Nephron (organoid): Measurements from ENCODE around the gene DTNBP1.

Experiments
- H3K27ac Mint-ChIP-seq, 3 experiments: 2 replicates each; pipeline ENCODE4 v1.8.0; 2020; ENCODE audit warnings: mixed read lengths in 3 of 3, mild to moderate bottlenecking in 2 of 3, moderate library complexity in 1 of 3
- H3K27me3 Mint-ChIP-seq: 2 replicates; pipeline ENCODE4 v1.8.0; 2021; ENCODE audit warnings: low read depth, mild to moderate bottlenecking, moderate library complexity, mixed read lengths
- H3K36me3 Mint-ChIP-seq: 2 replicates; pipeline ENCODE4 v1.8.0; 2020; ENCODE audit warnings: low read depth, mixed read lengths
- H3K4me1 Mint-ChIP-seq: 2 replicates; pipeline ENCODE4 v1.8.0; 2020; ENCODE audit warnings: mixed read lengths
- H3K4me3 Mint-ChIP-seq, 3 experiments: 2 replicates each; pipeline ENCODE4 v1.8.0; 2020; ENCODE audit warnings: mild to moderate bottlenecking in 3 of 3, mixed read lengths in 3 of 3, moderate library complexity in 2 of 3
- H3K9me3 Mint-ChIP-seq: 2 replicates; pipeline ENCODE4 v1.8.0; 2020; ENCODE audit warnings: mixed read lengths
- TF ChIP-seq, protein P1 (sequence below), 3 experiments: fragments of 200-600 bp; sonication (generic); IDR thresholded peaks; one replicate each; pipeline ENCODE4 v1.5.0; 2021; ENCODE audit warnings: antibody characterized with exemption in 3 of 3; ENCODE audit not compliant: unreplicated experiment in 3 of 3

Gene DTNBP1

DNA sequence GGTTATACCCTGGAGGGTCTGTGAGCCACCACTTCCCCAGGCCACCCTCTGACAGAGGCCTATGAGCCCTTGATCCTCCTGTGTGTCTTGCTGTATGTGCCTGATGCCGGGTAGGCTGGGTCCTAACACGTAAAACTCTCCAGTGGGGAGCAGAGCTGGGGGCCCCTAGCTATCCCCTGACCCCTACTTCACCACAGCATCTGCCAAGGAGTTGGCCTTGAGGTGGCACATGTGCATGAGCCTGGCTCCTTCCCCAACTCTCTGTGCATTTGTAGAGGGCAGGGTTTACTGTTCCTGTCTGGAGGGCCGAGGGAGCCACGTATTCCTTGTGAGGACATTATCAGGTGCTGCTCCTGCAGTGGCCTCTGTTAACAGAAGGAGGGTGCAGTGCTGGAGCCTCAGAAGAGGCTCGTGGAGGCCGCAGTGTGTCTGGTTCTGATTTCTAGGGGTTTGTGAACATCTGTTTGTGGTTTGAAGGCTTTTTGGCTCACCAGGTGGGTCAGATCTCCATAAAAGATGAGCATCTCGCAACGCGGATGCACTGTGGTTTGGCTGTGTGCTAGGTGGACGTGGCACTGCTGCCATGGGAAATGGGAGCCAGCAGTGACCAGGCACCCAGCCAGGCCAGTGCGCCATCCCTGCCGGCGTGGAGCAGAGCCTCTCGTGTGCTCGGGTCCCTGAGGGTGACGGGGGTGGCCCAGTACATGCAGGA, 152.1 kb downstream of the DTNBP1 start:
- no peak overlapping the region for H3K27ac Mint-ChIP-seq
- H3K4me3 Mint-ChIP-seq, result no peak overlapping the region
- TF ChIP-seq, protein P1, sequence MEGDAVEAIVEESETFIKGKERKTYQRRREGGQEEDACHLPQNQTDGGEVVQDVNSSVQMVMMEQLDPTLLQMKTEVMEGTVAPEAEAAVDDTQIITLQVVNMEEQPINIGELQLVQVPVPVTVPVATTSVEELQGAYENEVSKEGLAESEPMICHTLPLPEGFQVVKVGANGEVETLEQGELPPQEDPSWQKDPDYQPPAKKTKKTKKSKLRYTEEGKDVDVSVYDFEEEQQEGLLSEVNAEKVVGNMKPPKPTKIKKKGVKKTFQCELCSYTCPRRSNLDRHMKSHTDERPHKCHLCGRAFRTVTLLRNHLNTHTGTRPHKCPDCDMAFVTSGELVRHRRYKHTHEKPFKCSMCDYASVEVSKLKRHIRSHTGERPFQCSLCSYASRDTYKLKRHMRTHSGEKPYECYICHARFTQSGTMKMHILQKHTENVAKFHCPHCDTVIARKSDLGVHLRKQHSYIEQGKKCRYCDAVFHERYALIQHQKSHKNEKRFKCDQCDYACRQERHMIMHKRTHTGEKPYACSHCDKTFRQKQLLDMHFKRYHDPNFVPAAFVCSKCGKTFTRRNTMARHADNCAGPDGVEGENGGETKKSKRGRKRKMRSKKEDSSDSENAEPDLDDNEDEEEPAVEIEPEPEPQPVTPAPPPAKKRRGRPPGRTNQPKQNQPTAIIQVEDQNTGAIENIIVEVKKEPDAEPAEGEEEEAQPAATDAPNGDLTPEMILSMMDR (IDR thresholded peaks at IDR 0.05; ENCODE audit: unreplicated experiment in 3 of 3), result no peak
- H3K27me3 Mint-ChIP-seq, result no peaks in the 10 kb centered on the region
- H3K36me3 Mint-ChIP-seq, result peaks cover 82% of the 10 kb centered on the region
- no peaks in the 10 kb centered on the region for H3K9me3 Mint-ChIP-seq
- H3K4me1 Mint-ChIP-seq, result peaks cover 45% of the 10 kb centered on the region

DNA sequence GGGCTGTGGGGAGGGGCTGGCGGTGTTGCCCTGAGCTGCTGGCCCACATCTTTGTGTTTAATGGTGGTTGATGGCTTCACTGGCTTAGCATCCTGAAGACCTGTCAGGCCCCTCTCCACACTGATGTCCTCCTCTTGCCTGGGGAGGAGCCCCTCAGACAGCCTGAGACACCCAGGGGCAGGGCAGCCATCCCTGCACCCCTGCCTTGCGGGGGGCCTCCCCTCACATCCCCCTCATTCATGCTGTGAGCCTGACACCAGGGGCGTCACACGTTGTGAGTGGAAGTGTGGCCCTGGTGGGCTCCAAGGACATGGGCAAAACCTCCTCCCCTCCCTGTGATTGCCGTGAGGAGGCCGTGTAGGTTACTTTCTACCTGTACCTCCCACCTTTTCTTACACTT, 152.7 kb downstream of the DTNBP1 start:
- TF ChIP-seq, protein P1 (IDR thresholded peaks at IDR 0.05; ENCODE audit: unreplicated experiment in 3 of 3), result no peak
- Mint-ChIP-seq H3K4me3 (no peak overlapping the region), H3K36me3 (peaks cover 81% of the 10 kb centered on the region), H3K27me3 (no peaks in the 10 kb centered on the region), H3K27ac (no peak overlapping the region), H3K4me1 (peaks cover 49% of the 10 kb centered on the region), H3K9me3 (no peaks in the 10 kb centered on the region)

DNA sequence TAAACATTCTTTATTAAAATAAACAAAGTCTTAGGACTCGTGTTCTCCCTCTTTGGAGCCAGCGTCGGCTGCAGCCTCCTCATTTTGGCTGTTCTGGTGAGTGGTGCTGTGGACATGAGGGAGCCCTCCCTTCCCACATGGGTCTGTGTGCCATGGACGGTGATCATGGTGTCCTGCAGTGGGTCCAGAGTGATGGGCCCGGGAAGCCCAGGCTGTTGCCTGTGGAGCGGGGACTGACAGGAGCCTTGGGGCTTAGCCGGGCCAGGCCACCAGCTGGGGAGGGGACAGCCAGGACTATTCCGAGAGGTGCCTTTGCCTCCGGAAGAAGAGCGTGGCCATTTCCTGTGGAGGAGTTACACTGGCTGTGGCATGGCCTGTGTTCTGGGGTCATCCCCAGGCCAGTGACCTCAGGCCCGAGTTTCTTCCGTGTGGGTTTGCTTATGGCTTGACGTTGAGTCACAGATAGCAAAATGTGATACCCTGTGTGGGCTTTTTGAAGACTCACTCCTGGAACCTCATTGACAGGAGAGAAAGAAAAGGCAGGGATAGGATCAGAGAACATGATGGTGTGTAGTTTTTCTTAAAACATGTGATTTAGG, 153.4 kb downstream of the DTNBP1 start:
- TF ChIP-seq, protein P1 (IDR thresholded peaks at IDR 0.05; ENCODE audit: unreplicated experiment in 3 of 3), result no peak
- H3K4me1 Mint-ChIP-seq, result peaks cover 51% of the 10 kb centered on the region

DNA sequence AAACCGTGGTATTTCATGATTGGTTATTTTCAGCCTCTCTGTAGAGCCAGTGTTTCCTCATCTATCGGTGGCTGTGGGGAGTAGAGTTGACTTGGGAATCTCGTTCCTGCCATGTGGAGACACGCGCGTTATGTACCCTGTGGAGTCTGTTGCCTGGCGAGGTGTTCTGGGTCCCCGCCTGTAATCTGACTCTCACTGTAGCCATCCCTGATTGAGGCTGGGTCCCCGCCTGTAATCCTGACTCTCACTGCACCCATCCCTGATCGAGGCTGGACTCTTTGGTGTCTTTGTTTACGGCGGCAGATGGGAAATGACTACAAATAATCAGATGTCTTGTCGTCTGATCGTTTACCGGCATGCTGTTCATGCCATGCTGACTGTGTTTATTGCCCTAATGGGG, 153.9 kb downstream of the DTNBP1 start:
- no peaks in the 10 kb centered on the region for H3K9me3 Mint-ChIP-seq
- TF ChIP-seq, protein P1 (IDR thresholded peaks at IDR 0.05; ENCODE audit: unreplicated experiment in 3 of 3), result no peak
- H3K36me3 Mint-ChIP-seq, result peaks cover 77% of the 10 kb centered on the region
- peaks cover 55% of the 10 kb centered on the region for H3K4me1 Mint-ChIP-seq
- no peaks in the 10 kb centered on the region for H3K27me3 Mint-ChIP-seq
- H3K27ac Mint-ChIP-seq, result peak overlapping the region in 1 of 3 experiments; percentile 41
- H3K4me3 Mint-ChIP-seq, result no peak overlapping the region

More for the DNA sequence above, 153.4 kb downstream of the DTNBP1 start:
- peaks cover 79% of the 10 kb centered on the region for H3K36me3 Mint-ChIP-seq
- no peak overlapping the region for H3K27ac Mint-ChIP-seq
- H3K9me3 Mint-ChIP-seq, result no peaks in the 10 kb centered on the region
- H3K27me3 Mint-ChIP-seq, result no peaks in the 10 kb centered on the region
- no peak overlapping the region for H3K4me3 Mint-ChIP-seq

DNA sequence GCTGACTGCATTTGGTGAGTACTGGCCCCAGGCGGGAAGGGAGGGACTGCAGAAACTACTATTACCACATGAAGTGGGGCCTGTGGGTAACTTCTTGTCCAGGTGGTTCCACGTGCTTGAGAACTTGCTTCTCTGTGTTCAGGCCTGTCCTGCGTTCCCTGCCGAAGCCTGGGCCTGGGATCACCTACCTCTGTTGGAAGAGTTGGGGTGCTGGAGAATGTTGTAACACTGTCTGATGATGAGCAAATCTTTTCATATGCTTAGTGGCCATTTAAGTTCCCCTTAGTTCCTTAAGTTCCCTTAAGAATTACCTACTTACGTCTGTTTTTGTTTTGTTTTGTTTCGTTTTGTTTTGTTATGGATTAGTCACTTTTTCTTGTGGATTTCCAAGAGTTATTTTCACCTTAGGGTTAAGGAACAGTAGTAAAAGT, 154.4 kb downstream of the DTNBP1 start:
- H3K27me3 Mint-ChIP-seq, result no peaks in the 10 kb centered on the region
- TF ChIP-seq, protein P1 (IDR thresholded peaks at IDR 0.05; ENCODE audit: unreplicated experiment in 3 of 3), result no peak

More for the DNA sequence above, 154.4 kb downstream of the DTNBP1 start:
- H3K9me3 Mint-ChIP-seq, result no peaks in the 10 kb centered on the region
- peaks cover 55% of the 10 kb centered on the region for H3K4me1 Mint-ChIP-seq
- H3K4me3 Mint-ChIP-seq, result no peak overlapping the region
- H3K36me3 Mint-ChIP-seq, result peaks cover 74% of the 10 kb centered on the region
- H3K27ac Mint-ChIP-seq, result peak overlapping the region in 2 of 3 experiments; percentile 41 to 52
